ENCODE measurements around the gene SYPL2. TPM values are rescaled to one million over a fixed set of nuclear protein-coding genes. Genes with fewer than 3 reads are reported as not detected.

SYPL2 gene
- total and polyA plus RNA-seq, 2 donors (not counting 1 experiment from before 2014, with no cell fraction given), result not detected

GRCh38 chr1:109531380-109531779, 65.0 kb downstream of the SYPL2 start:
- Mint-ChIP-seq H3K4me3 (no peak overlapping the region), H3K27me3 (no peaks in the 10 kb centered on the region), H3K4me1 (peaks cover 11% of the 10 kb centered on the region), H3K27ac (no peak overlapping the region), H3K9me3 (ENCODE audit: insufficient read depth) (no peaks in the 10 kb centered on the region)
- intact Hi-C loops (cut with micrococcal nuclease), result no loop called here
- ChIA-PET CTCF (interaction anchor here (1.0 to 21.6 kb wide), 17 partner anchors 10 to 338 kb away, joined by 3 to 926 read pairs (median 12); partner anchors contain the start of genes AMIGO1, ATXN7L2, CYB561D1 and GNAI3), POLR2A (interaction anchor here (2.6 kb wide), 1 partner anchor 41 kb away, joined by 19 read pairs; no protein-coding TSS in a partner anchor)
- H3K4me2 ChIP-seq (replicated peaks; ENCODE audit: low read depth, low read length, poor library complexity, severe bottlenecking), result no peak overlapping the region
- H2AFZ ChIP-seq (ENCODE audit: insufficient read depth, low read depth, low read length, poor library complexity, severe bottlenecking), result no peak overlapping the region
- H3K4me1 ChIP-seq (ENCODE audit: control insufficient read depth in 2 of 2, insufficient read depth in 2 of 2, low read length in 2 of 2), result peaks cover 4 to 11% of the 10 kb centered on the region in 2 donors
- no peaks in the 10 kb centered on the region for H3K9me3 ChIP-seq (ENCODE audit: control extremely low read depth in 1 of 3, control insufficient read depth in 2 of 3, insufficient read depth in 1 of 3, low read length in 2 of 3)
- no peaks in the 10 kb centered on the region for H3K79me2 ChIP-seq (ENCODE audit: control insufficient read depth, insufficient read depth, low read length)
- no peak for DNase-seq
- H3K4me3 ChIP-seq (ENCODE audit: control extremely low read depth in 1 of 5, extremely low read depth in 1 of 5, insufficient read depth in 1 of 5, low read depth in 2 of 5, low read length in 4 of 5), result no peak overlapping the region
- no peak overlapping the region for H3K27ac ChIP-seq (ENCODE audit: low read length in 2 of 2)
- 100% methylated on average over 2 of the region's 4 CpGs for WGBS (ENCODE audit: insufficient coverage)
- H3K27me3 ChIP-seq (replicated peaks in 1 of 4; ENCODE audit: control extremely low read depth in 1 of 4, control insufficient read depth in 3 of 4, insufficient read depth in 4 of 4, low read length in 3 of 4), result no peaks in the 10 kb centered on the region
- no peak overlapping the region for H3K9ac ChIP-seq (ENCODE audit: low read length)
- H3K36me3 ChIP-seq (replicated peaks in 1 of 2; ENCODE audit: control extremely low read depth in 1 of 2, control insufficient read depth in 1 of 2, extremely low read depth in 1 of 2, insufficient read depth in 2 of 2, low read length in 1 of 2), result no peaks in the 10 kb centered on the region
- ATAC-seq (ENCODE audit: low read depth), result no peak
- no peaks in the 10 kb centered on the region for H4K20me1 ChIP-seq (ENCODE audit: control insufficient read depth, insufficient read depth, low read length, poor library complexity, severe bottlenecking)
- TF ChIP-seq EZH2 (IDR thresholded peaks at IDR 0.05; ENCODE audit: borderline replicate concordance, insufficient read depth, low read depth, low read length, poor library complexity, severe bottlenecking) (no peak), CTCF (IDR thresholded peaks at IDR 0.05) (no peak)

Other genes with a start within 250 kb of the SYPL2 start
- 2.7 and 2.9 TPM in 2 replicates for gene CELSR2, start 217.0 kb upstream of the SYPL2 start, total RNA-seq
- gene CELSR2, start 217.0 kb upstream of the SYPL2 start, polyA plus RNA-seq, result 0.52 and 0.57 TPM in 2 replicates
- not detected in 2 replicates for gene PSRC1, start 183.4 kb upstream of the SYPL2 start, total RNA-seq
- 0.25 and 0.46 TPM in 2 replicates for gene PSRC1, start 183.4 kb upstream of the SYPL2 start, polyA plus RNA-seq
- gene MYBPHL, start 159.5 kb upstream of the SYPL2 start, total RNA-seq, result not detected in 2 replicates
- not detected in 2 replicates for gene MYBPHL, start 159.5 kb upstream of the SYPL2 start, polyA plus RNA-seq
- gene SORT1, start 68.6 kb upstream of the SYPL2 start, total RNA-seq, result 0.05 and 0.25 TPM in 2 replicates
- gene SORT1, start 68.6 kb upstream of the SYPL2 start, polyA plus RNA-seq, result 0.13 and 0.14 TPM in 2 replicates
- 58.3 and 62.9 TPM in 2 replicates for gene PSMA5, start 40.1 kb upstream of the SYPL2 start, total RNA-seq
- 24.1 and 26.3 TPM in 2 replicates for gene PSMA5, start 40.1 kb upstream of the SYPL2 start, polyA plus RNA-seq
- 10.1 and 10.9 TPM in 2 replicates for gene ATXN7L2, start 17.4 kb downstream of the SYPL2 start, total RNA-seq
- gene ATXN7L2, start 17.4 kb downstream of the SYPL2 start, polyA plus RNA-seq, result 11.9 and 12.4 TPM in 2 replicates
- gene CYB561D1, start 27.5 kb downstream of the SYPL2 start, total RNA-seq, result 28.0 and 29.0 TPM in 2 replicates
- 10.9 and 16.1 TPM in 2 replicates for gene CYB561D1, start 27.5 kb downstream of the SYPL2 start, polyA plus RNA-seq
- 2.4 and 2.6 TPM in 2 replicates for gene AMIGO1, start 43.2 kb downstream of the SYPL2 start, total RNA-seq
- 0.19 and 0.20 TPM in 2 replicates for gene AMIGO1, start 43.2 kb downstream of the SYPL2 start, polyA plus RNA-seq
- not detected in 2 replicates for gene GPR61, start 73.3 kb downstream of the SYPL2 start, total RNA-seq
- not detected in 2 replicates for gene GPR61, start 73.3 kb downstream of the SYPL2 start, polyA plus RNA-seq
- 8.5 and 8.8 TPM in 2 replicates for gene GNAI3, start 82.1 kb downstream of the SYPL2 start, total RNA-seq
- gene GNAI3, start 82.1 kb downstream of the SYPL2 start, polyA plus RNA-seq, result 1.6 and 3.4 TPM in 2 replicates
- not detected in 2 replicates for gene GNAT2, start 153.1 kb downstream of the SYPL2 start, total RNA-seq
- gene GNAT2, start 153.1 kb downstream of the SYPL2 start, polyA plus RNA-seq, result not detected in 2 replicates
- gene AMPD2, start 153.3 kb downstream of the SYPL2 start, total RNA-seq, result 104 and 105 TPM in 2 replicates
- 121 and 147 TPM in 2 replicates for gene AMPD2, start 153.3 kb downstream of the SYPL2 start, polyA plus RNA-seq
- gene GSTM4, start 189.6 kb downstream of the SYPL2 start, total RNA-seq, result 28.6 and 39.4 TPM in 2 replicates
- 30.6 and 56.5 TPM in 2 replicates for gene GSTM4, start 189.6 kb downstream of the SYPL2 start, polyA plus RNA-seq
- 42.9 and 43.3 TPM in 2 replicates for gene GSTM2, start 201.5 kb downstream of the SYPL2 start, total RNA-seq
- gene GSTM2, start 201.5 kb downstream of the SYPL2 start, polyA plus RNA-seq, result 73.0 and 94.4 TPM in 2 replicates
- gene GSTM1, start 221.3 kb downstream of the SYPL2 start, total RNA-seq, result 28.8 and 30.5 TPM in 2 replicates
- 10.7 and 40.0 TPM in 2 replicates for gene GSTM1, start 221.3 kb downstream of the SYPL2 start, polyA plus RNA-seq
- 0.15 TPM in 1 of 2 replicates, not detected in the other for gene GSTM5, start 245.7 kb downstream of the SYPL2 start, total RNA-seq
- 0.06 and 0.07 TPM in 2 replicates for gene GSTM5, start 245.7 kb downstream of the SYPL2 start, polyA plus RNA-seq

Measured in B cell (primary cell).